Measurements from ENCODE around the gene CPSF7. TPM values are rescaled to one million over a fixed set of nuclear protein-coding genes. Genes with fewer than 3 reads are reported as not detected.

CPSF7 gene
- total and polyA plus RNA-seq, 10 of the 15 experiments (the other 5 are each of a cell fraction or from before 2014, with no cell fraction given), result 14.9 to 93.1 (median 60.9) TPM

DNA sequence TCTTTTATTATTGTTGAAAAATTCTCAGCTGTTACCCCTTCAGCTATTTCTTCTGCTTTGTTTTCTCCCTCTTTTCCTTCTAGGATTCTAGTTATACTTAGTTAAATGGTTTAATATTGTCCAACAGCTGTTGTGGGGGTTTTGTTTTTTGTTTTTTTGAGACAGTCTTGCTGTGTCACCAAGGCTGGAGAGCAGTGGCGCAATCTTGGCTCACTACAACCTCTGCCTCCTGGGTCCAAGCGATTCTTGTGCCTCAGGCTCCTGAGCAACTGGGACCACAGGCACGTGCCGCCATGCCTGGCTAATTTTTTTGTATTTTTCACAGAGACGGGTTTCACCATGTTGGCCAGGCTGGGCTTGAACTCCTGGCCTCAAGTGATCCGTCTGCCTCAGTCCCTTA, 12.8 kb upstream of the CPSF7 start:
- H3K27me3 ChIP-seq (replicated peaks in 1 of 2; ENCODE audit: control insufficient read depth in 2 of 2, insufficient read depth in 2 of 2, low read length in 1 of 2), result no peaks in the 10 kb centered on the region
- CTCF ChIA-PET, result interaction anchor here (1.4 kb wide), 1 partner anchor 74 kb away, joined by 6 read pairs; no protein-coding TSS in a partner anchor
- SMC1A ChIA-PET (ENCODE audit: uncharacterized antibody, unreplicated experiment), result interaction anchor here (0.6 kb wide), 1 partner anchor 303 kb away, joined by 4 read pairs; no protein-coding TSS in a partner anchor
- H3K27ac ChIP-seq (ENCODE audit: control insufficient read depth, insufficient read depth), result no peak overlapping the region
- H3K9ac ChIP-seq (ENCODE audit: control insufficient read depth, insufficient read depth, low read length), result no peak overlapping the region
- DNase-seq (ENCODE audit: low read depth, low spot score) (no peak), ATAC-seq (no peak), FAIRE-seq (no peak)
- POLR2A ChIA-PET, result interaction anchor here (1.4 kb wide), 1 partner anchor 13 kb away, joined by 3 read pairs; the partner anchor contains the start of genes CPSF7 and SDHAF2
- BruUV-seq (replicated peaks), result no TSS peak
- H3K4me2 ChIP-seq (ENCODE audit: control insufficient read depth, insufficient read depth), result no peak overlapping the region
- no peak overlapping the region for H3K4me3 ChIP-seq
- WGBS (ENCODE audit: insufficient coverage, insufficient replicate concordance, low lambda C conversion rate, missing lambda C conversion rate), result 92% methylated on average over 6 of the region's 6 CpGs
- intact Hi-C loops (cut with micrococcal nuclease; ENCODE audit: unreplicated experiment), result no loop called here
- H3K79me2 ChIP-seq (ENCODE audit: control insufficient read depth, insufficient read depth, low read length), result no peaks in the 10 kb centered on the region; the same call in 1 of the 2 replicates
- H2AFZ ChIP-seq (ENCODE audit: control insufficient read depth, low read depth, low read length), result no peak overlapping the region
- RAD21 ChIA-PET (ENCODE audit: unreplicated experiment), result no interaction called here
- H4K20me1 ChIP-seq (ENCODE audit: control insufficient read depth, insufficient read depth), result no peaks in the 10 kb centered on the region; the same call in 1 of the 2 replicates
- no peaks in the 10 kb centered on the region for H3K4me1 ChIP-seq (ENCODE audit: control insufficient read depth, insufficient read depth, low read length)
- in situ Hi-C loops (cut with MboI), result no loop called here
- H3K36me3 ChIP-seq (ENCODE audit: control insufficient read depth in 2 of 2, insufficient read depth in 2 of 2, low read length in 1 of 2), result peaks cover 21 to 45% of the 10 kb centered on the region in 2 experiments
- no peak for TF ChIP-seq EZH2 (IDR thresholded peaks at IDR 0.05; ENCODE audit: borderline replicate concordance, control insufficient read depth, low read depth, low read length)
- no peak for TF ChIP-seq IRF3 (IDR thresholded peaks at IDR 0.05)
- no peak for TF ChIP-seq NR2F1 (conservative IDR thresholded peaks at IDR 0.05)
- TF ChIP-seq IRF4 (IDR thresholded peaks at IDR 0.05; ENCODE audit: low read depth, low read length), result no peak
- no peak for TF ChIP-seq ZNF687 (IDR thresholded peaks at IDR 0.05)
- TF ChIP-seq, protein P1, sequence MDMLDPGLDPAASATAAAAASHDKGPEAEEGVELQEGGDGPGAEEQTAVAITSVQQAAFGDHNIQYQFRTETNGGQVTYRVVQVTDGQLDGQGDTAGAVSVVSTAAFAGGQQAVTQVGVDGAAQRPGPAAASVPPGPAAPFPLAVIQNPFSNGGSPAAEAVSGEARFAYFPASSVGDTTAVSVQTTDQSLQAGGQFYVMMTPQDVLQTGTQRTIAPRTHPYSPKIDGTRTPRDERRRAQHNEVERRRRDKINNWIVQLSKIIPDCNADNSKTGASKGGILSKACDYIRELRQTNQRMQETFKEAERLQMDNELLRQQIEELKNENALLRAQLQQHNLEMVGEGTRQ (IDR thresholded peaks at IDR 0.05; ENCODE audit: borderline replicate concordance, low read depth, low read length), result no peak
- no peak for TF ChIP-seq CEBPZ (IDR thresholded peaks at IDR 0.05; ENCODE audit: low read depth, low read length)
- no peak for TF ChIP-seq NFIC (IDR thresholded peaks at IDR 0.05; ENCODE audit: low read depth, low read length)
- TF ChIP-seq MTA3 (IDR thresholded peaks at IDR 0.05; ENCODE audit: borderline replicate concordance, low read length), result no peak
- TF ChIP-seq ETV6 (conservative IDR thresholded peaks at IDR 0.05 in 1 of 2, IDR thresholded peaks at IDR 0.05 in 1 of 2; ENCODE audit: borderline replicate concordance in 1 of 2, low read depth in 1 of 2), result no peak
- TF ChIP-seq EP300 (IDR thresholded peaks at IDR 0.05; ENCODE audit: borderline replicate concordance in 1 of 2, control insufficient read depth in 1 of 2, low read depth in 2 of 2, low read length in 2 of 2), result no peak
- H3K9me3 ChIP-seq (replicated peaks; ENCODE audit: control insufficient read depth, insufficient read depth, low read length), result no peaks in the 10 kb centered on the region
